Trophoblast cell (in vitro differentiated cells and primary cell): Measurements from ENCODE around the gene SUSD6.
"Not testable (repeated sequence)": the region's sequence is repeated elsewhere in the genome, so short reads cannot be mapped to it uniquely, and the experiment has no call there.

Experiments used
- DNase-seq, 2 donors: peaks; one replicate each; pipeline ENCODE4 v3.0.0-alpha.2; 2016
- H2AFZ ChIP-seq: 2 replicates; pipeline ENCODE4 v1.6.1; 2013; ENCODE audit warnings: low read length, moderate library complexity, mild to moderate bottlenecking; ENCODE audit not compliant: insufficient read depth, poor library complexity
- H2AK5ac ChIP-seq: 2 replicates; pipeline ENCODE4 v1.6.1; 2013; ENCODE audit warnings: mild to moderate bottlenecking, low read length
- H2BK120ac ChIP-seq: 2 replicates; pipeline ENCODE4 v1.6.1; 2013; ENCODE audit warnings: low read length, mild to moderate bottlenecking, moderate library complexity; ENCODE audit not compliant: insufficient read depth, poor library complexity
- H2BK12ac ChIP-seq: 2 replicates; pipeline ENCODE4 v1.6.1; 2013; ENCODE audit warnings: mild to moderate bottlenecking, low read length, moderate library complexity
- H2BK5ac ChIP-seq: 2 replicates; pipeline ENCODE4 v1.6.1; 2013; ENCODE audit warnings: low read length, low read depth, moderate library complexity, mild to moderate bottlenecking; ENCODE audit not compliant: poor library complexity
- H3K14ac ChIP-seq: 2 replicates; pipeline ENCODE4 v1.6.1; 2013; ENCODE audit warnings: mild to moderate bottlenecking, low read length
- H3K18ac ChIP-seq: 2 replicates; pipeline ENCODE4 v1.6.1; 2013; ENCODE audit warnings: mild to moderate bottlenecking, low read length
- H3K23ac ChIP-seq: 2 replicates; pipeline ENCODE4 v1.6.1; 2013; ENCODE audit warnings: low read length
- H3K27ac ChIP-seq: 2 replicates; pipeline ENCODE4 v1.5.1; 2013; ENCODE audit warnings: low read depth, mild to moderate bottlenecking, inconsistent platforms, low read length, moderate library complexity
- H3K27me3 ChIP-seq: 2 replicates; pipeline ENCODE4 v1.6.1; 2013; ENCODE audit warnings: inconsistent platforms, mild to moderate bottlenecking, low read length, moderate library complexity; ENCODE audit not compliant: insufficient read depth
- H3K36me3 ChIP-seq, 2 experiments: 1 replicate in 1 of 2; 2 replicates in 1 of 2; pipeline ENCODE4 v1.6.1; 2013; ENCODE audit warnings: low read length in 2 of 2, mild to moderate bottlenecking in 2 of 2, moderate library complexity in 1 of 2; ENCODE audit not compliant: insufficient read depth in 2 of 2, control insufficient read depth in 1 of 2
- H3K4ac ChIP-seq: 2 replicates; pipeline ENCODE4 v1.6.1; 2013; ENCODE audit warnings: low read depth, mild to moderate bottlenecking, low read length, moderate library complexity
- H3K4me1 ChIP-seq, 2 experiments: 1 replicate in 1 of 2; 2 replicates in 1 of 2; pipeline ENCODE4 v1.6.1; 2013; ENCODE audit warnings: low read length in 2 of 2, mild to moderate bottlenecking in 2 of 2, moderate library complexity in 1 of 2; ENCODE audit not compliant: insufficient read depth in 2 of 2, control insufficient read depth in 1 of 2
- H3K4me2 ChIP-seq: 2 replicates; pipeline ENCODE4 v1.6.1; 2013; ENCODE audit warnings: inconsistent platforms, mild to moderate bottlenecking, low read length, moderate library complexity
- H3K4me3 ChIP-seq: 2 replicates; pipeline ENCODE4 v1.5.1; 2013; ENCODE audit warnings: mild to moderate bottlenecking, low read depth, low read length, inconsistent platforms
- H3K79me1 ChIP-seq: one replicate; pipeline ENCODE4 v1.6.1; 2013; ENCODE audit warnings: low read length
- H3K79me2 ChIP-seq: 2 replicates; pipeline ENCODE4 v1.6.1; 2013; ENCODE audit warnings: low read length, mild to moderate bottlenecking; ENCODE audit not compliant: control insufficient read depth, insufficient read depth, poor library complexity
- H3K9ac ChIP-seq: 2 replicates; pipeline ENCODE4 v1.6.1; 2013; ENCODE audit warnings: mild to moderate bottlenecking, low read length
- H3K9me3 ChIP-seq: 2 replicates; pipeline ENCODE4 v1.6.1; 2013; ENCODE audit warnings: low read depth, mild to moderate bottlenecking, control low read depth, inconsistent platforms, low read length; ENCODE audit not compliant: insufficient read depth
- H4K12ac ChIP-seq: 2 replicates; pipeline ENCODE4 v1.6.1; 2013; ENCODE audit warnings: low read depth, mild to moderate bottlenecking, low read length, moderate library complexity
- H4K8ac ChIP-seq: 2 replicates; pipeline ENCODE4 v1.6.1; 2013; ENCODE audit warnings: low read depth, mild to moderate bottlenecking, low read length, moderate library complexity
- H4K91ac ChIP-seq: one replicate; pipeline ENCODE4 v1.6.1; 2013; ENCODE audit warnings: low read depth, mild to moderate bottlenecking, low read length, moderate library complexity
- WGBS: extraction: QIAGEN DNeasy Blood & Tissue Kit; methylation state at CpG from one replicate; pipeline ENCODE4 v1.1.7; 2013; ENCODE audit warnings: missing lambda C conversion rate; ENCODE audit not compliant: insufficient read length, insufficient coverage; ENCODE audit errors: extremely low coverage; 5-methylcytosine and 5-hydroxymethylcytosine counted together

SUSD6 gene

GRCh38 chr14:69699243-69699642 lies 87.8 kb downstream of the SUSD6 start:
- H3K79me2 ChIP-seq, H3K27me3 ChIP-seq, H3K36me3 ChIP-seq, H2BK120ac ChIP-seq, H3K23ac ChIP-seq, H4K91ac ChIP-seq, H3K9me3 ChIP-seq, H3K79me1 ChIP-seq, H4K8ac ChIP-seq, H3K27ac ChIP-seq, H3K4me3 ChIP-seq, DNase-seq, H3K9ac ChIP-seq, H3K18ac ChIP-seq, H4K12ac ChIP-seq, H2BK12ac ChIP-seq, H3K4me2 ChIP-seq, H3K4me1 ChIP-seq, H2AFZ ChIP-seq, H2BK5ac ChIP-seq, H2AK5ac ChIP-seq, H3K14ac ChIP-seq, H3K4ac ChIP-seq: not testable (repeated sequence)
- WGBS: no CpG with 5 or more reads among the region's 6 CpGs

DNA sequence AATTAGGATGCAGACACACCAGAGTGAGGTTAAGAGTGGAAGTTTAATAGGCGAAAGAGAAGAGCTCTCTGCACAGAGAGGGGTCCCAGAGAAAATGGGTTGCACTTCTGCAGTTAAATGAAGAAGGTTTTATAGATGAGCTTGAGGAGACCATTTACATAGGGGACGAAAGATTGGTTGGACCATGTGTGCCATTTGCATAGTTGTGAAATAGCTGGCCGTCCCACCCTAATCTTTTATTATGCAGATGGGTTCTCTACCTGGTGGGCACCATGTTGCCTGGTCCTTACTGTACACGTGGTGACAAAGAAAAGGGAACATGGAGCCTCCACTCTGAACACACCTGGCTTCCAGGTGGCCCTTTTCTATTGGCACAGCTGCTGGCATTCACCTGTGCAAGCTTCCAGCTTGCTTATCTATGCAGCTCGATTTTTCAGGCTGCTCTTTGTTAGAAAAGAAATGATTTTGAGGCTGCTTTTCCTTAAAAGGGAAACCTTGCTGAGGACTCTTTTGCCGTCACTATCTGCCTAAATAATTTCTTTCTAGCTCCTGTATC lies 88.4 kb downstream of the SUSD6 start:
- no peak overlapping the region for H3K4me2 ChIP-seq
- no CpG with 5 or more reads among the region's 6 CpGs for WGBS
- no peak overlapping the region for H2BK120ac ChIP-seq

DNA sequence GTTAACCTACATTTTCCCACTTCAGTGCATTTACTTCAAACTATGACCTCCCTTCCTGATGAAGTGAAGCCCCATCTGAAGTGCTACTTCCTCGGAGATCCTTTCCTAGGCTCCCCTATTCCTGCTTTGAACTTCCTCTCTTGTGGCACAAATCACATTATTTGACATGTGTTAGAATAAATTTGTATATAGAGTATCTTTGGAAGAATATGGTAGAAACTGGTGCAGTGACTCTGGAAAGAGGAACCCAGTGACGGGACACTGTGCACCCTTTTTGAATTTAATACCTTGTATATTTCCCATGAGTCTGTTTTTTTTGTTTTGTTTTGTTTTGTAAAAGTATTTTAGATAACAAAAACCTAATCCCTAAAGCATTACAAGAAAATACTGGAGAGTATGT lies 89.2 kb downstream of the SUSD6 start:
- no peaks in the 10 kb centered on the region for H3K79me2 ChIP-seq
- no peak overlapping the region for H4K8ac ChIP-seq
- no peak overlapping the region for H4K91ac ChIP-seq
- H3K23ac ChIP-seq: no peak overlapping the region
- no CpG with 5 or more reads among the region's 2 CpGs for WGBS
- H3K79me1 ChIP-seq: no peaks in the 10 kb centered on the region
- no peak overlapping the region for H2AFZ ChIP-seq
- H2BK120ac ChIP-seq: no peak overlapping the region
- DNase-seq: no peak
- peaks cover 0 to 3% of the 10 kb centered on the region in 2 experiments for H3K4me1 ChIP-seq
- no peak overlapping the region for H3K27ac ChIP-seq
- no peak overlapping the region for H3K18ac ChIP-seq
- H4K12ac ChIP-seq: no peak overlapping the region
- H3K9me3 ChIP-seq: no peaks in the 10 kb centered on the region
- H3K4me3 ChIP-seq: no peak overlapping the region
- no peak overlapping the region for H2AK5ac ChIP-seq
- H3K36me3 ChIP-seq: no peaks in the 10 kb centered on the region
- no peak overlapping the region for H3K4me2 ChIP-seq
- H3K9ac ChIP-seq: no peak overlapping the region
- H3K14ac ChIP-seq: no peak overlapping the region
- H3K4ac ChIP-seq: no peak overlapping the region
- no peak overlapping the region for H2BK5ac ChIP-seq
- H3K27me3 ChIP-seq: no peaks in the 10 kb centered on the region
- no peak overlapping the region for H2BK12ac ChIP-seq

More for the DNA sequence above, 88.4 kb downstream of the SUSD6 start:
- Histone ChIP-seq H3K27ac (no peak overlapping the region), H4K8ac (no peak overlapping the region), H2AK5ac (no peak overlapping the region), H3K14ac (no peak overlapping the region), H2BK12ac (no peak overlapping the region), H4K12ac (no peak overlapping the region), H3K4me3 (no peak overlapping the region), H3K27me3 (no peaks in the 10 kb centered on the region), H2AFZ (no peak overlapping the region), H3K36me3 (no peaks in the 10 kb centered on the region), H3K9me3 (no peaks in the 10 kb centered on the region), H2BK5ac (no peak overlapping the region), H3K18ac (no peak overlapping the region), H3K79me1 (no peaks in the 10 kb centered on the region), H3K4me1 (peaks cover under 1 to 6% of the 10 kb centered on the region in 2 experiments), H3K4ac (no peak overlapping the region), H3K23ac (no peak overlapping the region), H3K79me2 (no peaks in the 10 kb centered on the region), H4K91ac (no peak overlapping the region), H3K9ac (no peak overlapping the region)
- DNase-seq: no peak

DNA sequence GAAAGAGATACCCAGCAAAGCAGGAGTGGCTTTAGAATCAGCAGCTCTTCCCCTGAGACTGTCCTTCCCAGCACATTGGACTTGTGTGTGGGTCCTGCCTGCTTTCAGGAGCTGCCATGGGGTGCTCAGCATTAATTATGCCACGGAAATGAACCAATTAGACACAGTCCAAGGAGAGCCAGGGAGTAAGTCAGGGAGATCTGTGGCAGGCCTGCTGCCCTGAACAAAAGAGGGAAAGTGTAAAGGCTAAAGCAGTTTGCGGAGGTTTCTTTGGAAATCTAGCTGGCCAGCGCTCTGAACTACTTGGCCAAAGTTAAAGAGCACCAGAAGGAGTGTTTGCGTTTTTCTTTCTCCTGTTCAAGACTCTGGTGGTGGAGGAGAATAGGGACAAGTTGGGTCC lies 89.9 kb downstream of the SUSD6 start:
- Histone ChIP-seq H4K91ac (no peak overlapping the region), H3K4me2 (no peak overlapping the region), H3K4me3 (no peak overlapping the region), H3K27me3 (no peaks in the 10 kb centered on the region), H3K4ac (no peak overlapping the region), H3K4me1 (peaks cover 0 to 1% of the 10 kb centered on the region in 2 experiments), H2BK12ac (no peak overlapping the region), H3K79me2 (no peaks in the 10 kb centered on the region), H3K14ac (no peak overlapping the region), H3K36me3 (no peaks in the 10 kb centered on the region), H3K79me1 (no peaks in the 10 kb centered on the region), H4K12ac (no peak overlapping the region), H2AFZ (no peak overlapping the region), H3K27ac (no peak overlapping the region), H3K18ac (no peak overlapping the region), H3K9me3 (no peaks in the 10 kb centered on the region), H2BK5ac (no peak overlapping the region), H4K8ac (no peak overlapping the region), H2AK5ac (no peak overlapping the region), H3K23ac (no peak overlapping the region), H2BK120ac (no peak overlapping the region), H3K9ac (no peak overlapping the region)
- no CpG with 5 or more reads among the region's 4 CpGs for WGBS
- DNase-seq: no peak
